HepG2 (cell line): ENCODE measurements around the gene A4GNT. TPM values are rescaled to one million over a fixed set of nuclear protein-coding genes. Genes with fewer than 3 reads are reported as not detected.

ENCODE experiments used
- AKAP8 ChIP-seq: sonication (generic); formaldehyde crosslinking; IDR thresholded peaks from 2 replicates; pipeline ENCODE4 v1.5.1; 2020; ENCODE audit warnings: mild to moderate bottlenecking, missing genetic modification reagents
- IRX3 ChIP-seq: sonication (generic); formaldehyde crosslinking; IDR thresholded peaks from 2 replicates; pipeline ENCODE4 v1.8.1; 2023; ENCODE audit warnings: mild to moderate bottlenecking, low read depth, missing genetic modification reagents, borderline replicate concordance
- KLF11 ChIP-seq: IDR thresholded peaks from 2 replicates; pipeline ENCODE4 v1.6.1; 2016; ENCODE audit warnings: missing compliant biosample characterization
- MBNL3 ChIP-seq: fragments of 250-450 bp; sonication (Bioruptor Pico); conservative IDR thresholded peaks from 2 replicates; pipeline ENCODE4 v1.8.0; 2022; ENCODE audit warnings: mild to moderate bottlenecking, inconsistent platforms
- NPAS2 ChIP-seq: sonication (generic); formaldehyde crosslinking; IDR thresholded peaks from 2 replicates; pipeline ENCODE4 v1.8.0; 2022; ENCODE audit warnings: mild to moderate bottlenecking, missing genetic modification reagents, borderline replicate concordance
- PCBP1 ChIP-seq: fragments of 200-400 bp; formaldehyde crosslinking; IDR thresholded peaks from 2 replicates; pipeline ENCODE4 v1.6.1; 2017; ENCODE audit warnings: mild to moderate bottlenecking, low read depth, low read length, borderline replicate concordance
- RARG ChIP-seq: sonication (generic); formaldehyde crosslinking; IDR thresholded peaks from 2 replicates; pipeline ENCODE4 v1.4.0; 2020; ENCODE audit warnings: low read depth, mild to moderate bottlenecking, missing genetic modification reagents
- RXRB ChIP-seq: IDR thresholded peaks from 2 replicates; pipeline ENCODE4 v1.6.1; 2016; ENCODE audit warnings: borderline replicate concordance, missing genetic modification reagents, missing compliant biosample characterization
- SIN3B ChIP-seq: fragments of 150-350 bp; IDR thresholded peaks from 2 replicates; pipeline ENCODE4 v1.6.1; 2014; ENCODE audit warnings: low read length
- TARDBP ChIP-seq: sonication (generic); formaldehyde crosslinking; IDR thresholded peaks from 2 replicates; pipeline ENCODE4 v1.8.0; 2022; ENCODE audit warnings: mild to moderate bottlenecking, missing genetic modification reagents
- TCF7L2 ChIP-seq: IDR thresholded peaks from 2 replicates; pipeline ENCODE4 v1.6.1; 2011; ENCODE audit warnings: mild to moderate bottlenecking, low read depth, low read length, moderate library complexity
- TEAD3 ChIP-seq: optimal IDR thresholded peaks from 2 replicates; pipeline ENCODE3; 2016; ENCODE audit warnings: borderline replicate concordance
- ZFYVE20 ChIP-seq: sonication (generic); formaldehyde crosslinking; IDR thresholded peaks from 2 replicates; pipeline ENCODE4 v1.8.0; 2023; ENCODE audit warnings: low read depth, mild to moderate bottlenecking, moderate library complexity, missing genetic modification reagents, borderline replicate concordance
- ZNF224 ChIP-seq: sonication (generic); formaldehyde crosslinking; IDR thresholded peaks from 2 replicates; pipeline ENCODE4 v1.5.0; 2020; ENCODE audit warnings: mild to moderate bottlenecking, missing genetic modification reagents
- ZNF761 ChIP-seq: sonication (generic); formaldehyde crosslinking; conservative IDR thresholded peaks from 2 replicates; pipeline ENCODE4 v1.4.0; 2020; ENCODE audit warnings: mild to moderate bottlenecking, missing genetic modification reagents
- ZNF775 ChIP-seq: sonication (generic); formaldehyde crosslinking; IDR thresholded peaks from 2 replicates; pipeline ENCODE4 v1.4.0; 2020; ENCODE audit warnings: missing genetic modification reagents, mild to moderate bottlenecking, moderate library complexity, borderline replicate concordance
- ZNF777 ChIP-seq: sonication (generic); formaldehyde crosslinking; IDR thresholded peaks from 2 replicates; pipeline ENCODE4 v1.4.0; 2020; ENCODE audit warnings: missing genetic modification reagents
- ZUFSP ChIP-seq: sonication (generic); formaldehyde crosslinking; IDR thresholded peaks from 2 replicates; pipeline ENCODE4 v1.9.0; 2021; ENCODE audit warnings: missing genetic modification reagents, mild to moderate bottlenecking, borderline replicate concordance
- polyA plus RNA-seq, 8 experiments: library from polyadenylated mRNA; depleted of rRNA in 3 of 8; stranded (reverse) in 7 of 8; unstranded in 1 of 8; fragments of >200 nt; fragmentation: Illumina TruSeq in 4 of 8; extraction: Trizol in 4 of 8; gene quantifications; 2 replicates each; pipeline versions ENCODE4 v1.2.1 to v1.2.3, GENCODE V29; 2011 to 2016; ENCODE audit warnings: low read depth in 4 of 8, missing spikeins in 1 of 8, mixed read lengths in 1 of 8; ENCODE audit not compliant: insufficient read depth in 1 of 8
- total RNA-seq, 5 experiments: library from RNA; depleted of rRNA; stranded (reverse); fragments of >200 nt; fragmentation: Illumina TruSeq; extraction: Trizol; gene quantifications; 2 replicates each; pipeline ENCODE4 v1.2.3, GENCODE V29; 2016; ENCODE audit warnings: low read depth in 1 of 5
- TF ChIP-seq, protein P1 (sequence below): sonication (generic); formaldehyde crosslinking; IDR thresholded peaks from 2 replicates; pipeline ENCODE4 v1.5.1; 2020; ENCODE audit warnings: mild to moderate bottlenecking, missing genetic modification reagents, borderline replicate concordance
- TF ChIP-seq, protein P2 (sequence below): IDR thresholded peaks from 2 replicates; pipeline ENCODE4 v1.6.1; 2018; ENCODE audit warnings: missing genetic modification reagents, mild to moderate bottlenecking, missing compliant biosample characterization

A4GNT gene
- total and polyA plus RNA-seq, 2 of the 13 experiments (the other 11 are each of a cell fraction or from before 2014, with no cell fraction given) = not detected

GRCh38 chr3:138114988-138115971, 16.9 kb downstream of the A4GNT start, which contains the start of gene DZIP1L (continued):
- TF ChIP-seq NPAS2 (CRISPR knock-in tag) (no peak), ZNF777 (CRISPR knock-in tag) (peak; percentile 58), ZNF775 (no peak), PCBP1 (no peak), RARG (CRISPR knock-in tag) (no peak), TCF7L2 (no peak), TARDBP (peak; percentile 11; the same call in 1 of the 2 replicates), AKAP8 (no peak), ZUFSP (CRISPR knock-in tag) (no peak), MBNL3 (CRISPR knock-in tag) (no peak), SIN3B (no peak), ZFYVE20 (no peak), TEAD3 (CRISPR knock-in tag) (peak; percentile 30), ZNF224 (CRISPR knock-in tag) (no peak), IRX3 (CRISPR knock-in tag) (0 out of 2 replicates have a peak, but pooled peaks have one; percentile 14), ZNF761 (CRISPR knock-in tag) (no peak), RXRB (CRISPR knock-in tag) (no peak), KLF11 (no peak)
- TF ChIP-seq, protein P1, sequence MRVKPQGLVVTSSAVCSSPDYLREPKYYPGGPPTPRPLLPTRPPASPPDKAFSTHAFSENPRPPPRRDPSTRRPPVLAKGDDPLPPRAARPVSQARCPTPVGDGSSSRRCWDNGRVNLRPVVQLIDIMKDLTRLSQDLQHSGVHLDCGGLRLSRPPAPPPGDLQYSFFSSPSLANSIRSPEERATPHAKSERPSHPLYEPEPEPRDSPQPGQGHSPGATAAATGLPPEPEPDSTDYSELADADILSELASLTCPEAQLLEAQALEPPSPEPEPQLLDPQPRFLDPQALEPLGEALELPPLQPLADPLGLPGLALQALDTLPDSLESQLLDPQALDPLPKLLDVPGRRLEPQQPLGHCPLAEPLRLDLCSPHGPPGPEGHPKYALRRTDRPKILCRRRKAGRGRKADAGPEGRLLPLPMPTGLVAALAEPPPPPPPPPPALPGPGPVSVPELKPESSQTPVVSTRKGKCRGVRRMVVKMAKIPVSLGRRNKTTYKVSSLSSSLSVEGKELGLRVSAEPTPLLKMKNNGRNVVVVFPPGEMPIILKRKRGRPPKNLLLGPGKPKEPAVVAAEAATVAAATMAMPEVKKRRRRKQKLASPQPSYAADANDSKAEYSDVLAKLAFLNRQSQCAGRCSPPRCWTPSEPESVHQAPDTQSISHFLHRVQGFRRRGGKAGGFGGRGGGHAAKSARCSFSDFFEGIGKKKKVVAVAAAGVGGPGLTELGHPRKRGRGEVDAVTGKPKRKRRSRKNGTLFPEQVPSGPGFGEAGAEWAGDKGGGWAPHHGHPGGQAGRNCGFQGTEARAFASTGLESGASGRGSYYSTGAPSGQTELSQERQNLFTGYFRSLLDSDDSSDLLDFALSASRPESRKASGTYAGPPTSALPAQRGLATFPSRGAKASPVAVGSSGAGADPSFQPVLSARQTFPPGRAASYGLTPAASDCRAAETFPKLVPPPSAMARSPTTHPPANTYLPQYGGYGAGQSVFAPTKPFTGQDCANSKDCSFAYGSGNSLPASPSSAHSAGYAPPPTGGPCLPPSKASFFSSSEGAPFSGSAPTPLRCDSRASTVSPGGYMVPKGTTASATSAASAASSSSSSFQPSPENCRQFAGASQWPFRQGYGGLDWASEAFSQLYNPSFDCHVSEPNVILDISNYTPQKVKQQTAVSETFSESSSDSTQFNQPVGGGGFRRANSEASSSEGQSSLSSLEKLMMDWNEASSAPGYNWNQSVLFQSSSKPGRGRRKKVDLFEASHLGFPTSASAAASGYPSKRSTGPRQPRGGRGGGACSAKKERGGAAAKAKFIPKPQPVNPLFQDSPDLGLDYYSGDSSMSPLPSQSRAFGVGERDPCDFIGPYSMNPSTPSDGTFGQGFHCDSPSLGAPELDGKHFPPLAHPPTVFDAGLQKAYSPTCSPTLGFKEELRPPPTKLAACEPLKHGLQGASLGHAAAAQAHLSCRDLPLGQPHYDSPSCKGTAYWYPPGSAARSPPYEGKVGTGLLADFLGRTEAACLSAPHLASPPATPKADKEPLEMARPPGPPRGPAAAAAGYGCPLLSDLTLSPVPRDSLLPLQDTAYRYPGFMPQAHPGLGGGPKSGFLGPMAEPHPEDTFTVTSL (CRISPR knock-in tag) = no peak
- TF ChIP-seq, protein P2, sequence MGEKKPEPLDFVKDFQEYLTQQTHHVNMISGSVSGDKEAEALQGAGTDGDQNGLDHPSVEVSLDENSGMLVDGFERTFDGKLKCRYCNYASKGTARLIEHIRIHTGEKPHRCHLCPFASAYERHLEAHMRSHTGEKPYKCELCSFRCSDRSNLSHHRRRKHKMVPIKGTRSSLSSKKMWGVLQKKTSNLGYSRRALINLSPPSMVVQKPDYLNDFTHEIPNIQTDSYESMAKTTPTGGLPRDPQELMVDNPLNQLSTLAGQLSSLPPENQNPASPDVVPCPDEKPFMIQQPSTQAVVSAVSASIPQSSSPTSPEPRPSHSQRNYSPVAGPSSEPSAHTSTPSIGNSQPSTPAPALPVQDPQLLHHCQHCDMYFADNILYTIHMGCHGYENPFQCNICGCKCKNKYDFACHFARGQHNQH (CRISPR knock-in tag) = no peak
